Measurements from ENCODE around the gene PEX14.

PEX14 gene

GRCh38 chr1:10546896-10547295 is 72.1 kb downstream of the PEX14 start:
- FAIRE-seq (no peak), DNase-seq (ENCODE audit: insufficient read length, low spot score) (no peak)
- TF ChIP-seq, protein P1, sequence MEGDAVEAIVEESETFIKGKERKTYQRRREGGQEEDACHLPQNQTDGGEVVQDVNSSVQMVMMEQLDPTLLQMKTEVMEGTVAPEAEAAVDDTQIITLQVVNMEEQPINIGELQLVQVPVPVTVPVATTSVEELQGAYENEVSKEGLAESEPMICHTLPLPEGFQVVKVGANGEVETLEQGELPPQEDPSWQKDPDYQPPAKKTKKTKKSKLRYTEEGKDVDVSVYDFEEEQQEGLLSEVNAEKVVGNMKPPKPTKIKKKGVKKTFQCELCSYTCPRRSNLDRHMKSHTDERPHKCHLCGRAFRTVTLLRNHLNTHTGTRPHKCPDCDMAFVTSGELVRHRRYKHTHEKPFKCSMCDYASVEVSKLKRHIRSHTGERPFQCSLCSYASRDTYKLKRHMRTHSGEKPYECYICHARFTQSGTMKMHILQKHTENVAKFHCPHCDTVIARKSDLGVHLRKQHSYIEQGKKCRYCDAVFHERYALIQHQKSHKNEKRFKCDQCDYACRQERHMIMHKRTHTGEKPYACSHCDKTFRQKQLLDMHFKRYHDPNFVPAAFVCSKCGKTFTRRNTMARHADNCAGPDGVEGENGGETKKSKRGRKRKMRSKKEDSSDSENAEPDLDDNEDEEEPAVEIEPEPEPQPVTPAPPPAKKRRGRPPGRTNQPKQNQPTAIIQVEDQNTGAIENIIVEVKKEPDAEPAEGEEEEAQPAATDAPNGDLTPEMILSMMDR (IDR thresholded peaks at IDR 0.05; ENCODE audit: insufficient read depth, missing control alignments) = no peak

- TF ChIP-seq, protein P1 (IDR thresholded peaks at IDR 0.05; ENCODE audit: insufficient read depth, missing control alignments) = no peak
- FAIRE-seq (no peak), DNase-seq (ENCODE audit: insufficient read length, low spot score) (no peak)
These were observed 75.3 kb downstream of the PEX14 start for GRCh38 chr1:10549904-10550664.

DNA sequence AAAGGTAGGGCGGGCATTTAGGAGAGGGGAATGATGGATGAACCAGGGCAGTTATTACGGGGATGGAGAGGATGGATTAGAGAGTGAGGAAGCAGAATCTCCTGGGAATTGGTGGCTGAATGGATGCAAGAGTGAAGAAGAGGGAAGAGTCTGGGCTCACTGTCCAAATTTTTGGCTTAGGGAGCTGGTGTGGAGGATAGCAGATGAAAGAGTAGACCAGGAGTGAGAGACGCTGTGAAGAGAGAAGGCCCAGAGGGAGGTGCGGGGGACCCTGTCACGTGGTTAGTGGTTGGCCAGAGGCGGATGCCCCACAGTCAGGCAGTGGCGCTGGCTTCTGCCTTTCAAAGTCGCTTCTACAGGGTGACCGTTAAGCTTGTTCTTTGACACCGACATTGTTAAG is 78.4 kb downstream of the PEX14 start:
- FAIRE-seq (no peak), DNase-seq (ENCODE audit: insufficient read length, low spot score) (no peak)
- TF ChIP-seq, protein P1 (IDR thresholded peaks at IDR 0.05; ENCODE audit: insufficient read depth, missing control alignments) = no peak

GRCh38 chr1:10555635-10556429 is 81.1 kb downstream of the PEX14 start:
- no peak for DNase-seq (ENCODE audit: insufficient read length, low spot score)
- TF ChIP-seq, protein P1 (IDR thresholded peaks at IDR 0.05; ENCODE audit: insufficient read depth, missing control alignments) = no peak
- no peak for FAIRE-seq

DNA sequence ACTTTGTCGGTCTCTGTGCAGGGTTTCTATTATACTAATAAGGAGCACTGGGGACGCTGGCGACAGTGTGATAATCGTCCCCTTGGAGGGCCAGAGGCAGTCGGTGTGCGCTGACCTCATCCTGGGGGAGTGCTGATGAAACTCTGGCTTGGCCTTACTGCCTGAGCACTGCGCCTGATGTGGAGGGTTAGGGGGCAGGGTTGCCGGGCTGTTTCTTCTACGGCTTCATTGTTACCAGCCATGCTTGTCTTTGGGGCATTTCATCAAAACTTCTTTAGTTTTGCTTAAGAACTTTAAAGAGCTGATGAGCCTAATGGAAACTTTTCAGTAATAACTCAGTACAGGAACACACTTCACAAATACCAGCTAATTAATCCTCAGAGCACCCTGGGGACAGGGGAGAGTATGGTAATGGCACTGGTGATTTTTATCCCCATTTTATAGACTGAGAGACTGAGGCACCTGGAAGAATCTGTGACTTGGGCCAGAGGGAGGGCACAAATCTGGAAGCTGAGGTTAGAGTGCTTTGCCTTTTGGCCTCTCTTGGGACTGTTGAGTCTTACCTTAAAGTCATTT is 81.8 kb downstream of the PEX14 start:
- no peak for DNase-seq (ENCODE audit: insufficient read length, low spot score)
- FAIRE-seq = no peak
- TF ChIP-seq, protein P1 (IDR thresholded peaks at IDR 0.05; ENCODE audit: insufficient read depth, missing control alignments) = no peak

DNA sequence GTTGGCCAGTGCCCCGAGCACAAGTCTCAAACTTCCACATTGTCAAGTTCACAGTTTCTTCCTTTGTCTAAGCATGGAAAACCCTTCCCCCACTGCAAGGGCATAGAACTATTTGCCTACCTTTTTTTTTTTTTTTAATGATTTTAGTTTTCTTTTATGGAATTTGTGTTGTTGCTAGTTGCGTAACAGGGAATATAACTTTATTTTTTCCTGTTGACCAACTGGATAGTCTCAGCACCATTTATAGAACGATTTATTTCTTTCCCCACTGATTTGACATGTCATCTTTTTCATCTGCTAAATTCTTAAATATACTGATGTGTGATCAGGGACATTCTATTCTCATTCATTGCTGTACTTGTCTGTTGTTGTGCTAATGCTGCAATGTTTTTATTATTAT is 83.0 kb downstream of the PEX14 start:
- no peak for DNase-seq (ENCODE audit: insufficient read length, low spot score)
- no peak for FAIRE-seq
- TF ChIP-seq, protein P1 (IDR thresholded peaks at IDR 0.05; ENCODE audit: insufficient read depth, missing control alignments) = no peak

Data from D721Med (cell line).